HFFc6 (cell line): ENCODE results near the gene TNP2. TPM values are rescaled to one million over a fixed set of nuclear protein-coding genes. Genes with fewer than 3 reads are reported as not detected.

Experiments
- DNase-seq: peaks from one replicate; pipeline ENCODE4 v3.0.0-alpha.2; 2018
- H3K27ac Mint-ChIP-seq: 2 replicates; pipeline ENCODE4 v1.8.0; 2020; ENCODE audit warnings: mild to moderate bottlenecking, mixed read lengths
- H3K27me3 Mint-ChIP-seq: 2 replicates; pipeline ENCODE4 v1.8.0; 2021; ENCODE audit warnings: mild to moderate bottlenecking, moderate library complexity, mixed read lengths; ENCODE audit not compliant: insufficient read depth
- H3K36me3 Mint-ChIP-seq: 2 replicates; pipeline ENCODE4 v1.8.0; 2021; ENCODE audit warnings: low read depth, mixed read lengths
- H3K4me1 Mint-ChIP-seq: 2 replicates; pipeline ENCODE4 v1.8.0; 2020; ENCODE audit warnings: low read depth, mixed read lengths
- H3K4me3 Mint-ChIP-seq: 2 replicates; pipeline ENCODE4 v1.8.0; 2020; ENCODE audit warnings: mild to moderate bottlenecking, moderate library complexity, mixed read lengths
- H3K9me3 Mint-ChIP-seq: 2 replicates; pipeline ENCODE4 v1.8.0; 2020; ENCODE audit warnings: mild to moderate bottlenecking, mixed read lengths
- total RNA-seq, 6 experiments: library from RNA; stranded (reverse); fragmentation: NEBNext Ultra II Directional; extraction: Animal tissue kit (Norgen Biotek cat#: 25700); gene quantifications; 2 replicates in 1 of 6; 3 replicates in 5 of 6; pipeline ENCODE4 v1.2.3, GENCODE V29; 2021
- TF ChIP-seq, protein P1 (sequence below): fragments of 200-600 bp; sonication (generic); IDR thresholded peaks from 2 replicates; pipeline ENCODE4 v1.5.0; 2021; ENCODE audit warnings: antibody characterized with exemption, mild to moderate bottlenecking

Gene TNP2
- total RNA-seq, 6 experiments from 2014 or later = not detected

DNA sequence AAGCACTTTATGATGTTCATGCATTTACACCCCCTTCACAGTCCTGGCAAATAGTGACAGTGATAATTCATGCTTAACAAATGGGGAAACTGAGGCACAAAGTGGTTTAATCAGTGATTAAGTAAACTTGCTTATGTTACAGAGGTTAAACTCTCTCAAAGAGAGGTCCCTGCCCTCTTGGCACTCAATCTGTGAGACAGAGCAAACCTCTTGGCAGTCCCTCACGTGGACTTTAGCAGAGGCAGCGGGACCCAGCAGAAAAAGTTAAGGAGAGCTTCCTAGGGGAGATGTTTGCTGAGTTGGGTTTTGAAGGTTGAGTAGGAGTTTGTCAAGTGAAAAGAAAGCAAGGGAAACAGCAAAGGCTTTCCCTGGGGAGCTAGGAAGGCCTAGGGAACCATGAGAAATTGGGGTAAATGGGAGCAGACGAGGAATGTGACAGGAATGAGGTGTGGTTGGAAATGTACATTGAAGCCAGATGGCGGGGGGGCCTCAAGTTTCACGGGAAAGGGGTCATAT, 23.8 kb downstream of the TNP2 start:
- H3K4me1 Mint-ChIP-seq = 0 out of 2 replicates have a peak, but pooled peaks cover 5% of the 10 kb centered on the region
- TF ChIP-seq, protein P1, sequence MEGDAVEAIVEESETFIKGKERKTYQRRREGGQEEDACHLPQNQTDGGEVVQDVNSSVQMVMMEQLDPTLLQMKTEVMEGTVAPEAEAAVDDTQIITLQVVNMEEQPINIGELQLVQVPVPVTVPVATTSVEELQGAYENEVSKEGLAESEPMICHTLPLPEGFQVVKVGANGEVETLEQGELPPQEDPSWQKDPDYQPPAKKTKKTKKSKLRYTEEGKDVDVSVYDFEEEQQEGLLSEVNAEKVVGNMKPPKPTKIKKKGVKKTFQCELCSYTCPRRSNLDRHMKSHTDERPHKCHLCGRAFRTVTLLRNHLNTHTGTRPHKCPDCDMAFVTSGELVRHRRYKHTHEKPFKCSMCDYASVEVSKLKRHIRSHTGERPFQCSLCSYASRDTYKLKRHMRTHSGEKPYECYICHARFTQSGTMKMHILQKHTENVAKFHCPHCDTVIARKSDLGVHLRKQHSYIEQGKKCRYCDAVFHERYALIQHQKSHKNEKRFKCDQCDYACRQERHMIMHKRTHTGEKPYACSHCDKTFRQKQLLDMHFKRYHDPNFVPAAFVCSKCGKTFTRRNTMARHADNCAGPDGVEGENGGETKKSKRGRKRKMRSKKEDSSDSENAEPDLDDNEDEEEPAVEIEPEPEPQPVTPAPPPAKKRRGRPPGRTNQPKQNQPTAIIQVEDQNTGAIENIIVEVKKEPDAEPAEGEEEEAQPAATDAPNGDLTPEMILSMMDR = no peak
- H3K27me3 Mint-ChIP-seq = peaks cover 2% of the 10 kb centered on the region; the same call in 1 of the 2 replicates
- no peak overlapping the region for H3K4me3 Mint-ChIP-seq
- no peak overlapping the region for H3K27ac Mint-ChIP-seq
- H3K36me3 Mint-ChIP-seq = no peaks in the 10 kb centered on the region
- H3K9me3 Mint-ChIP-seq = no peaks in the 10 kb centered on the region
- DNase-seq = no peak

DNA sequence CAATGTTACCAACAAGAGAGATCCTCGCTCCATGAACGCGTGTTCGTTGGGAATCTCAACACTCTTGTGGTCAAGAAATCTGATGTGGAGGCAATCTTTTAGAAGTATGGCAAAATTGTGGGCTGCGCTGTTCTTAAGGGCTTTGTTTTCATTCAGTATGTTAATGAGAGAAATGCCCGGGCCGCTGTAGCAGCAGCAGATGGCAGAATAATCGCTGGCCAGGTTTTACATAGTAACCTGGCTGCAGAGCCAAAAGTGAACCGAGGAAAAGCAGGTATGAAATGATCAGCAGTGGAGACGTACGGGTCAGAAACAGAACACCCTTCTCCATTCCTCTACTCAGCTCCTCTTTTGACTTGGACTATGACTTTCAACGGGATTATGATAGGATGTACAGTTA, 26.5 kb downstream of the TNP2 start:
- Mint-ChIP-seq H3K27ac (no peak overlapping the region), H3K4me3 (no peak overlapping the region), H3K9me3 (no peaks in the 10 kb centered on the region), H3K27me3 (peaks cover 2% of the 10 kb centered on the region; the same call in 1 of the 2 replicates), H3K36me3 (no peaks in the 10 kb centered on the region), H3K4me1 (0 out of 2 replicates have a peak, but pooled peaks cover 5% of the 10 kb centered on the region)
- DNase-seq = no peak
- TF ChIP-seq, protein P1 = no peak

DNA sequence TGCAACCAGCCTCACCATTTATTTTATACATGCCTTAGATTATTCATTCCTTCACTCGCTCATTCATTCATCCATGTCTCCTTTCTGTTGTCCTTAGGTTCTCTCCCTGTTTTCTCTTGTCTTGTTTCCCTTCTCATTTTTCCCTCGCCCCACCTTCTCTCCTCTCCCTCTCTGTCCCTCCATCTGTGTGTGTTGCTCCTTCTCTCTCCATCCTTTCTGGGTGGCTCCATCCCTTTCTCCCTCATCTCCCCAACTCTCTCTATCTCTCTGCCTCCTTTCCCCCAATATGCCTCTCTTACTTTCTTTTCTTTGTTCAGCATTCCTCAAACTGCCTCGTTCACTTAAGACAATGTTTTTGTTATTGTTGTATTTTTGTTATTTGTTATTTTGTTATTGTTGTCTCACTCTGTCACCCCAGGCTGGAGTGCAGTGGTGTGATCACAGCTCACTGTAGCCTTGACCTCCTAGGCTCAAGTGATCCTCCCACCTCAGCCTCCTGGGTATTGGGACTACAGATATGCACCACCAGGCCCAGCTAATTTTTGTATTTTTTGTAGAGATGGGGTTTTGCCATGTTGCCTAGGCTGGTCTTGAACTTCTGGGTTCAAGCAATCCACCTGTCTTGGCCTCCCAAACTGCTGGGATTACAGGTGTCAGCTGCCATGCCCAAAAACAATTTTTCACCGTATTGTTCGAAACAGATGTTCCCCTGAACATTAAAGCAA, 27.5 kb downstream of the TNP2 start:
- Mint-ChIP-seq H3K4me3 (no peak overlapping the region), H3K36me3 (no peaks in the 10 kb centered on the region), H3K27ac (no peak overlapping the region), H3K9me3 (no peaks in the 10 kb centered on the region), H3K27me3 (peaks cover 2% of the 10 kb centered on the region; the same call in 1 of the 2 replicates), H3K4me1 (0 out of 2 replicates have a peak, but pooled peaks cover 5% of the 10 kb centered on the region)
- TF ChIP-seq, protein P1 = no peak
- no peak for DNase-seq

DNA sequence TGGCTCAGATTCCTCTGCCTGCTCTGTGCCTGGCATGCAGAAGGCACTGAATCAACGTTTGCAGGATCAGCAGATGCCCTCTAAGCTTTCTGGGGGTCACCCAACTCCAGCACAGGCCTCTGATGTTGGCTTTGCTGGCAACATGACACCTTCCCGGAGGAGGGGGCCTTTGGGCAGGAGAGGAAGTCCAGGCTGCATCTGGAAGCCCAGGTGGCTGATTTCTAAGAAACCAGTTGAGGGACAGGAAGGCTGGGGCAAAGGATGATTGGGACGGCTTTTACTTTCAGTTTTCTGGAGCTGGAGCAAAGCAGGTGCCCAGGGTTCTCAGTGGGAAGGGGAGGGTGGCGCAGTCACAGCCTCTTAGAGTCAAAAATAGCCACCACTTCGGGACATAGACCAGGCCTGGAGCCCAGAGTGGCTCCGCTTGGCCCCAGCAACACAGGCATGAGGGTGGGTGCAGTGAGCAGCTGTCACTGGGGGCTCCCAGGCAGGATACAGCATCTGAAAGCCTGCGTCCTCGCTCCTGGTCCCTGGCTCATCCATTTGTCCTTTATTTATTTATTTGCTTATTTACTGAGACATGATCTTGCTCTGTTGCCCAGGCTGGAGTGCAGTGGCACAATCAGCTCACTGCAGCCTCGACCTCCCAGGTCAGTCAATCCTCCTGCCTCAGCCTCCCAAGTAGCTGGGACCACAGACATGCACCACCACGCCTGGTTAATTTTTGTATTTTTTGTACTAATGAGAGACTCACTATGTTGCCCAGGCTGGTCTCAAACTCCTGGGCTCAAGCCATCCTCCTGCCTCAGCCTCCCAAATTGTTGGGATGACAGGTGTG, 28.3 kb downstream of the TNP2 start:
- H3K36me3 Mint-ChIP-seq = no peaks in the 10 kb centered on the region
- no peak overlapping the region for H3K4me3 Mint-ChIP-seq
- TF ChIP-seq, protein P1 = no peak
- no peak overlapping the region for H3K27ac Mint-ChIP-seq
- DNase-seq = no peak
- H3K27me3 Mint-ChIP-seq = peaks cover 2% of the 10 kb centered on the region; the same call in 1 of the 2 replicates
- H3K4me1 Mint-ChIP-seq = 0 out of 2 replicates have a peak, but pooled peaks cover 5% of the 10 kb centered on the region
- H3K9me3 Mint-ChIP-seq = no peaks in the 10 kb centered on the region

DNA sequence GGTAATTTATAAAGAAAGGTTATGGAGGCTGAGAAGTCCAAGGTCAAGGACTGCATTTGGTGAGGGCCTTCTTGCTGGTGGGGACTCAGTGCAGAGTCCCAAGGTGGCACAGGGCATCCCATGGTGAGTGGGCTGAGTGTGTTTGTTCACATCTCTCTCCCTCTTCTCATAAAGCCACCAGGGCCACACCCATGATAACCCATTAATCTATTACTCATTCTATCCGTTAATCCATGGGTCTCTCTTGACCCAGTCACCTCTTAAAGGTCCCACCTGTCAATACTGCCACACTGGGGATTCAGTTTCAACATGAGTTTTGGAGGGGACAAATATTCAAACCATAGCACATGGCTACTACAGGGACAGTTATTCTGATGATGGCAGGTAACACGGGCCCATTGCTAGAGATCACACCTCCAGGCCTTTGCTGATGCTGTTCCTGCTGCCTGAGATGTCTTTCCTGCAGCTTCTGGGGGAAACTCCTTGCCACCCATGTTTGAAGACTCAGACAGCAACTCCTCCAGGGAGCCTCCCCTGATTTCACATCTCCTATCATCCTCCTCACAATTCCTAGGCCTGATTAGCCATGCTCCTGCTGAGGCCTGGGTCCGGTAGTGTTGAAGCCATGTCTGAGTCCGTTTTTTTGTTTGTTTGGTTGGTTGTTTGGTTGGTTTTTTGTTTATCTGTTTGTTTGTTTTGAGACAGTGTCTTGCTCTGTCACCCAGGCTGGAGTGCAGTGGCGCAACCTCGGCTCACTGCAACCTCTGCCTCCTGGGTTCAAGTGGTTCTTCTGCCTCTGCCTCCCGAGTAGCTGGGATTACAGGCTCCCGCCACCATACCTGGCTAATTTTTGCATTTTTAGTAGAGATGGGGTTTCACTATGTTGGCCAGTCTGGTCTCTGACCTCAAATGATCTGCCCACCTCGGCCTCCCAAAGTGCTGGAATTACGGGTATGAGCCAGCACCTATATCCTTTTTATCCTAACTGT, 29.2 kb downstream of the TNP2 start:
- TF ChIP-seq, protein P1 = no peak
- peaks cover 2% of the 10 kb centered on the region; the same call in 1 of the 2 replicates for H3K27me3 Mint-ChIP-seq
- no peak overlapping the region for H3K27ac Mint-ChIP-seq
- DNase-seq = no peak
- no peaks in the 10 kb centered on the region for H3K9me3 Mint-ChIP-seq
- H3K4me1 Mint-ChIP-seq = peaks cover 8% of the 10 kb centered on the region
- no peaks in the 10 kb centered on the region for H3K36me3 Mint-ChIP-seq
- H3K4me3 Mint-ChIP-seq = no peak overlapping the region
